ENCODE data around the gene KIF16B. TPM values are rescaled to one million over a fixed set of nuclear protein-coding genes. Genes with fewer than 3 reads are reported as not detected.

The KIF16B gene
- total RNA-seq, 1 experiment from 2014 or later = 4.6 TPM

DNA sequence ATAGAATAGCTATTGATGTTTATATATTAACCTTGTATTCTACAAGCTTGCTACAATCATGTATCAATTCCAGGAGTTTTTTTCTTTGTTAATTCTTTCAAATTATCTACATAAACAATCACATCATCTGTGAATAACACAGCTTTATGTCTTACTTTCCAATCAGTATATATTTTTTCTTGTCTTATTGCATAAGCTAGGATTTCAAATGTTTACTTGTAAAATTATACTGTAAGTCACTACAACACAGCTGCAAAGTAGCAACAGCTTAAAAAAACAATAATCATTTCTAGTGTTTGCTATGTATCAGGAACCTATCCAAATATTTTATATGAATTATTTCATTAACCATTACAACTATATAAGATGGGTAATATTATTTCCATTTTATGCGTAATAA lies 270.4 kb downstream of the KIF16B start:
- Histone ChIP-seq H3K4me3 (ENCODE audit: low read depth, low read length, poor library complexity, severe bottlenecking) (no peak overlapping the region), H3K9me3 (ENCODE audit: low read depth, low read length, poor library complexity, severe bottlenecking) (peaks cover 9% of the 10 kb centered on the region), H3K4me1 (ENCODE audit: insufficient read depth, low read length, poor library complexity, severe bottlenecking) (no peaks in the 10 kb centered on the region), H3K36me3 (ENCODE audit: insufficient read depth, low read length, poor library complexity, severe bottlenecking) (no peaks in the 10 kb centered on the region), H3K27me3 (replicated peaks; ENCODE audit: insufficient read depth, low read depth, low read length, poor library complexity) (no peaks in the 10 kb centered on the region), H3K27ac (ENCODE audit: low read depth, low read length, poor library complexity, severe bottlenecking) (no peak overlapping the region)
- POLR2A ChIA-PET (ENCODE audit: low non-redundant PET) = no interaction called here
- CTCF ChIA-PET = no interaction called here
- TF ChIP-seq EZH2 (IDR thresholded peaks at IDR 0.05; ENCODE audit: borderline replicate concordance, low read depth, low read length, poor library complexity, severe bottlenecking) (no peak), CTCF (conservative IDR thresholded peaks at IDR 0.05; ENCODE audit: low read depth, low read length) (no peak)
- intact Hi-C loops (cut with micrococcal nuclease; ENCODE audit: unreplicated experiment) = no loop called here
- no TSS peak for BruUV-seq (replicated peaks)
- no peak for DNase-seq (ENCODE audit: low spot score)

- no peak for DNase-seq (ENCODE audit: low spot score)
- Histone ChIP-seq H3K4me3 (ENCODE audit: low read depth, low read length, poor library complexity, severe bottlenecking) (no peak overlapping the region), H3K27ac (ENCODE audit: low read depth, low read length, poor library complexity, severe bottlenecking) (no peak overlapping the region), H3K4me1 (ENCODE audit: insufficient read depth, low read length, poor library complexity, severe bottlenecking) (no peaks in the 10 kb centered on the region), H3K27me3 (replicated peaks; ENCODE audit: insufficient read depth, low read depth, low read length, poor library complexity) (no peaks in the 10 kb centered on the region), H3K36me3 (ENCODE audit: insufficient read depth, low read length, poor library complexity, severe bottlenecking) (no peaks in the 10 kb centered on the region), H3K9me3 (ENCODE audit: low read depth, low read length, poor library complexity, severe bottlenecking) (peaks cover 9% of the 10 kb centered on the region)
- ChIA-PET POLR2A (ENCODE audit: low non-redundant PET) (no interaction called here), CTCF (no interaction called here)
- BruUV-seq (replicated peaks) = no TSS peak
- TF ChIP-seq CTCF (conservative IDR thresholded peaks at IDR 0.05; ENCODE audit: low read depth, low read length) = no peak
- no peak for TF ChIP-seq EZH2 (IDR thresholded peaks at IDR 0.05; ENCODE audit: borderline replicate concordance, low read depth, low read length, poor library complexity, severe bottlenecking)
- intact Hi-C loops (cut with micrococcal nuclease; ENCODE audit: unreplicated experiment) = no loop called here
These were observed 271.3 kb downstream of the KIF16B start for GRCh38 chr20:16301986-16302385.

- intact Hi-C loops (cut with micrococcal nuclease; ENCODE audit: unreplicated experiment) = no loop called here
These were observed 273.4 kb downstream of the KIF16B start for GRCh38 chr20:16299897-16300296.

More at GRCh38 chr20:16299897-16300296, 273.4 kb downstream of the KIF16B start:
- DNase-seq (ENCODE audit: low spot score) = no peak
- H3K4me1 ChIP-seq (ENCODE audit: insufficient read depth, low read length, poor library complexity, severe bottlenecking) = no peaks in the 10 kb centered on the region
- peaks cover 9% of the 10 kb centered on the region for H3K9me3 ChIP-seq (ENCODE audit: low read depth, low read length, poor library complexity, severe bottlenecking)
- H3K36me3 ChIP-seq (ENCODE audit: insufficient read depth, low read length, poor library complexity, severe bottlenecking) = no peaks in the 10 kb centered on the region
- no peaks in the 10 kb centered on the region for H3K27me3 ChIP-seq (replicated peaks; ENCODE audit: insufficient read depth, low read depth, low read length, poor library complexity)
- H3K4me3 ChIP-seq (ENCODE audit: low read depth, low read length, poor library complexity, severe bottlenecking) = no peak overlapping the region
- no TSS peak for BruUV-seq (replicated peaks)
- H3K27ac ChIP-seq (ENCODE audit: low read depth, low read length, poor library complexity, severe bottlenecking) = no peak overlapping the region
- POLR2A ChIA-PET (ENCODE audit: low non-redundant PET) = no interaction called here
- no peak for TF ChIP-seq CTCF (conservative IDR thresholded peaks at IDR 0.05; ENCODE audit: low read depth, low read length)
- TF ChIP-seq EZH2 (IDR thresholded peaks at IDR 0.05; ENCODE audit: borderline replicate concordance, low read depth, low read length, poor library complexity, severe bottlenecking) = no peak
- CTCF ChIA-PET = no interaction called here
